ENCODE results near the gene DENND2C. TPM values are rescaled to one million over a fixed set of nuclear protein-coding genes. Genes with fewer than 3 reads are reported as not detected.

DENND2C gene
- total and polyA plus RNA-seq, 4 donors, result 0.25 to 5.9 (median 2.7) TPM

DNA sequence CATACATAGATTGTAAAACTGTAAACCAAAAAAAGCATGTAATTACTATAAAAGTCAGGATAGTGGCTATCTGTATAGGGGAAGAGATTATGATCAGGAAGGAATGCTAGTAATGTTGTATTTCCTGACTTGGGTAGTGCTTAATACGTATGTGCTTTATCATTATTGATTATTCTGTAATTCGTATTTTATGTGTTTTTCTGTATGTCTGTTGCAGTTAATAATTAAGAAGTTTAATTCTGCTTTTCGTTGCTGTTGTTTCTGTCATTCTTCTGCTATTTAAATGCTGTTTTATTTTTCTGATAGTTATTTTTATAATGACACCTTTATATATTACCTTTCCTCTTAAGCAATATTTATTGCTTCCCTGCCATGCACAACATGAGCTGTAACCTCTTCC, 129.6 kb downstream of the DENND2C start:
- Histone ChIP-seq H3K4me3 (ENCODE audit: low read length in 2 of 2) (no peak overlapping the region), H3K36me3 (ENCODE audit: control insufficient read depth in 1 of 2, insufficient read depth in 2 of 2, low read length in 1 of 2) (no peaks in the 10 kb centered on the region), H3K27me3 (ENCODE audit: control insufficient read depth in 1 of 2, insufficient read depth in 2 of 2, low read length in 1 of 2) (no peaks in the 10 kb centered on the region), H3K4me1 (ENCODE audit: control insufficient read depth in 1 of 2, insufficient read depth in 2 of 2, low read length in 2 of 2) (no peaks in the 10 kb centered on the region), H3K9me3 (ENCODE audit: control insufficient read depth, low read length) (no peaks in the 10 kb centered on the region), H3K27ac (ENCODE audit: low read depth in 1 of 2, low read length in 2 of 2) (no peak overlapping the region)
- no peak for ATAC-seq (ENCODE audit: low FRiP score)
- intact Hi-C loops (cut with DNase I), result no loop called here
- 38% methylated on average over 3 of the region's 3 CpGs for WGBS, 2 donors
- DNase-seq, result no peak

DNA sequence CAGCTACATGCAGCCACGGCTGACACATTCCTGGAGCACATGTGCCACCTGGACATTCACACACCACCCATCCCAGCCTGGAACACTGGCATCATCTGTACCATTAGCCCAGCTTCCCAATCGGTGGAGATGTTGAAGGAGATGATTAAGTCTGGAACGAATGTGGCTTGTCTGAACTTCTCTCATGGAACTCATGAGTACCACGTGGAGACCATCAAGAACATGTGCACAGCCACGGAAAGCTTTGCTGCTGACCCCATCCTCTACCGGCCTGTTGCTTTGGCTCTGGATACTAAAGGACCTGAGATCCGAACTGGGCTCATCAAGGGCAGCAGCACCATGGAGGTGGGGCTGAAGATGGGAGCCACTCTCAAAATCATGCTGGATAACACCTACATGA, 133.8 kb downstream of the DENND2C start:
- no peaks in the 10 kb centered on the region for H3K27me3 ChIP-seq (ENCODE audit: control insufficient read depth in 1 of 2, insufficient read depth in 2 of 2, low read length in 1 of 2)
- DNase-seq (no peak), ATAC-seq (ENCODE audit: low FRiP score) (no peak)
- H3K36me3 ChIP-seq (ENCODE audit: control insufficient read depth in 1 of 2, insufficient read depth in 2 of 2, low read length in 1 of 2), result no peaks in the 10 kb centered on the region
- H3K9me3 ChIP-seq (ENCODE audit: control insufficient read depth, low read length), result no peaks in the 10 kb centered on the region
- no peaks in the 10 kb centered on the region for H3K4me1 ChIP-seq (ENCODE audit: control insufficient read depth in 1 of 2, insufficient read depth in 2 of 2, low read length in 2 of 2)
- H3K4me3 ChIP-seq (ENCODE audit: low read length in 2 of 2), result no peak overlapping the region
- WGBS, 2 donors, result 90 to 92% methylated on average over 7 of the region's 7 CpGs
- no peak overlapping the region for H3K27ac ChIP-seq (ENCODE audit: low read depth in 1 of 2, low read length in 2 of 2)
- intact Hi-C loops (cut with DNase I), result no loop called here

DNA sequence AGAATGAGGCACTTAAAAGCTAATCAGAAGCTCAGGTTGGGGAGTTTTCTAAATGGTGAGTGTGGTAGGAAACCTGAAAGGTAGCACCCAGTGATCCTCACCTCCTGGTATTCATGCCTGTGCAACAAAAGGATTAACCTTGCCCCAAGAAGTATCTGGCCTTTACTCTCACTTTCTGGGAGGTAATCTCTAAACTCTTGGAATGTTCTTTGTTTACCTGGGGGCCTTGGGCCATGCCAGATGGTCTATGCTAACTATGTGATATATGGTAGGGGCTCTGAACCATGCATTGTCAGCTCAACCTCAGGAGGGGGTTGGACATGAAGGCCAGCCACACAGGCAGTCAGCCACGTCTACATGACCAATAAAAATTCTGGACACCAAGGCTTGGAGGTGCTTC, 134.4 kb downstream of the DENND2C start:
- H3K9me3 ChIP-seq (ENCODE audit: control insufficient read depth, low read length), result no peaks in the 10 kb centered on the region
- no peak overlapping the region for H3K4me3 ChIP-seq (ENCODE audit: low read length in 2 of 2)
- H3K27ac ChIP-seq (ENCODE audit: low read depth in 1 of 2, low read length in 2 of 2), result no peak overlapping the region
- ATAC-seq (ENCODE audit: low FRiP score) (no peak), DNase-seq (no peak)
- H3K4me1 ChIP-seq (ENCODE audit: control insufficient read depth in 1 of 2, insufficient read depth in 2 of 2, low read length in 2 of 2), result no peaks in the 10 kb centered on the region
- intact Hi-C loops (cut with DNase I), result no loop called here
- WGBS, 2 donors, result 13 to 45% methylated on average over 1 of the region's 1 CpG
- H3K36me3 ChIP-seq (ENCODE audit: control insufficient read depth in 1 of 2, insufficient read depth in 2 of 2, low read length in 1 of 2), result no peaks in the 10 kb centered on the region
- no peaks in the 10 kb centered on the region for H3K27me3 ChIP-seq (ENCODE audit: control insufficient read depth in 1 of 2, insufficient read depth in 2 of 2, low read length in 1 of 2)

Other genes with a start within 250 kb of the DENND2C start
- 10 to 100 TPM; 39.3 to 42.8 TPM for gene TRIM33, start 158.8 kb downstream of the DENND2C start, total RNA-seq
- gene TRIM33, start 158.8 kb downstream of the DENND2C start, polyA plus RNA-seq, result 10 to 100 TPM in 1 of 2 donors, 1 to 10 TPM in 1; 5.6 to 21.6 TPM
- 10 to 100 TPM; 23.9 to 29.8 TPM for gene BCAS2, start 88.4 kb downstream of the DENND2C start, total RNA-seq
- gene BCAS2, start 88.4 kb downstream of the DENND2C start, polyA plus RNA-seq, result 10 to 100 TPM; 31.6 to 38.1 TPM
- under 1 TPM in 1 of 2 donors, not detected in 1; 0.52 TPM for gene AMPD1, start 25.5 kb upstream of the DENND2C start, total RNA-seq
- under 1 TPM in 1 of 2 donors, not detected in 1; 0.05 TPM for gene AMPD1, start 25.5 kb upstream of the DENND2C start, polyA plus RNA-seq
- 10 to 100 TPM; 17.9 to 21.1 TPM for gene NRAS, start 46.7 kb upstream of the DENND2C start, total RNA-seq
- 10 to 100 TPM in 1 of 2 donors, 1 to 10 TPM in 1; 5.6 to 14.9 TPM for gene NRAS, start 46.7 kb upstream of the DENND2C start, polyA plus RNA-seq
- 100 to 1,000 TPM; 549 to 607 TPM for gene CSDE1, start 87.9 kb upstream of the DENND2C start, total RNA-seq
- gene CSDE1, start 87.9 kb upstream of the DENND2C start, polyA plus RNA-seq, result 100 to 1,000 TPM; 286 to 661 TPM
- gene SIKE1, start 110.6 kb upstream of the DENND2C start, total RNA-seq, result 10 to 100 TPM; 31.4 to 40.1 TPM
- 10 to 100 TPM; 18.8 to 22.5 TPM for gene SIKE1, start 110.6 kb upstream of the DENND2C start, polyA plus RNA-seq
- not detected for gene SYCP1, start 184.8 kb upstream of the DENND2C start, total RNA-seq
- gene SYCP1, start 184.8 kb upstream of the DENND2C start, polyA plus RNA-seq, result not detected